SJSA1 (cell line): Measurements from ENCODE around the gene CDS1. TPM values are rescaled to one million over a fixed set of nuclear protein-coding genes. Genes with fewer than 3 reads are reported as not detected.

Experiments used
- DNase-seq, 2 experiments: peaks; one replicate each; pipeline ENCODE4 v3.0.0-alpha.2; 2015 to 2020; ENCODE audit warnings: low spot score in 2 of 2, low read depth in 1 of 2
- H3K27ac ChIP-seq: fragments of 250-450 bp; sonication (Bioruptor Pico); 2 replicates; pipeline ENCODE4 v1.5.1; 2020; ENCODE audit warnings: mild to moderate bottlenecking, moderate library complexity
- H3K27me3 ChIP-seq: fragments of 250-450 bp; sonication (Bioruptor Pico); replicated peaks from 2 replicates; pipeline ENCODE4 v1.5.1; 2020; ENCODE audit warnings: mild to moderate bottlenecking, moderate library complexity
- H3K36me3 ChIP-seq: fragments of 250-450 bp; sonication (Bioruptor Pico); 2 replicates; pipeline ENCODE4 v1.5.1; 2020; ENCODE audit warnings: mild to moderate bottlenecking
- H3K4me1 ChIP-seq: fragments of 250-450 bp; sonication (Bioruptor Pico); replicated peaks from 2 replicates; pipeline ENCODE4 v1.6.1; 2021; ENCODE audit warnings: mild to moderate bottlenecking
- H3K4me3 ChIP-seq: fragments of 250-450 bp; sonication (Bioruptor Pico); 2 replicates; pipeline ENCODE4 v1.5.1; 2020; ENCODE audit warnings: mild to moderate bottlenecking
- H3K9me3 ChIP-seq: fragments of 250-450 bp; sonication (Bioruptor Pico); replicated peaks from 2 replicates; pipeline ENCODE4 v1.5.1; 2020; ENCODE audit warnings: mild to moderate bottlenecking
- total RNA-seq: library from RNA; depleted of rRNA; stranded (reverse); fragments of >200 nt; shearing (Covaris generic); gene quantifications from 2 replicates; pipeline ENCODE4 v1.2.3, GENCODE V29; 2014

Gene CDS1
- total RNA-seq, 1 experiment from 2014 or later = 0.18 TPM

- H3K27ac ChIP-seq = no peak overlapping the region
- peak in 1 of 2 experiments; percentile 15 for DNase-seq
- no peak overlapping the region for H3K4me3 ChIP-seq
- peaks cover 3% of the 10 kb centered on the region for H3K9me3 ChIP-seq
- H3K36me3 ChIP-seq = no peaks in the 10 kb centered on the region
- H3K27me3 ChIP-seq = peaks cover 24% of the 10 kb centered on the region
- peaks cover 17% of the 10 kb centered on the region for H3K4me1 ChIP-seq
These were observed 4.2 kb upstream of the CDS1 start for GRCh38 chr4:84578540-84579402.

- Histone ChIP-seq H3K9me3 (peaks cover 3% of the 10 kb centered on the region), H3K4me1 (peaks cover 13% of the 10 kb centered on the region), H3K36me3 (no peaks in the 10 kb centered on the region), H3K27me3 (peaks cover 31% of the 10 kb centered on the region), H3K27ac (no peak overlapping the region), H3K4me3 (no peak overlapping the region)
- no peak for DNase-seq
These were observed 3.5 kb upstream of the CDS1 start for GRCh38 chr4:84579403-84579776.

GRCh38 chr4:84582302-84582987 lies 482 bp upstream of the CDS1 start:
- peaks cover 3% of the 10 kb centered on the region for H3K9me3 ChIP-seq
- H3K36me3 ChIP-seq = no peaks in the 10 kb centered on the region
- peak in 1 of 2 experiments; percentile 58 for DNase-seq
- peak overlapping the region; percentile 44 for H3K4me3 ChIP-seq
- no peak overlapping the region for H3K27ac ChIP-seq
- H3K27me3 ChIP-seq = peaks cover 44% of the 10 kb centered on the region
- peaks cover 13% of the 10 kb centered on the region for H3K4me1 ChIP-seq

GRCh38 chr4:84583876-84584380 lies 1.0 kb downstream of the CDS1 start:
- Histone ChIP-seq H3K27me3 (peaks cover 45% of the 10 kb centered on the region), H3K9me3 (peaks cover 3% of the 10 kb centered on the region), H3K36me3 (no peaks in the 10 kb centered on the region), H3K4me3 (no peak overlapping the region), H3K27ac (no peak overlapping the region), H3K4me1 (peaks cover 13% of the 10 kb centered on the region)
- no peak for DNase-seq

GRCh38 chr4:84585251-84585650 lies 2.3 kb downstream of the CDS1 start:
- Histone ChIP-seq H3K27me3 (peaks cover 46% of the 10 kb centered on the region), H3K9me3 (peaks cover 3% of the 10 kb centered on the region), H3K4me1 (peaks cover 13% of the 10 kb centered on the region)

GRCh38 chr4:84594724-84595123 lies 11.8 kb downstream of the CDS1 start:
- no peak overlapping the region for H3K27ac ChIP-seq
- H3K4me1 ChIP-seq = no peaks in the 10 kb centered on the region
- no peak for DNase-seq
- H3K36me3 ChIP-seq = no peaks in the 10 kb centered on the region
- H3K27me3 ChIP-seq = peaks cover 8% of the 10 kb centered on the region; the same call in 1 of the 2 replicates
- H3K9me3 ChIP-seq = no peaks in the 10 kb centered on the region
- no peak overlapping the region for H3K4me3 ChIP-seq

More at GRCh38 chr4:84585251-84585650, 2.3 kb downstream of the CDS1 start:
- Histone ChIP-seq H3K36me3 (no peaks in the 10 kb centered on the region), H3K4me3 (no peak overlapping the region), H3K27ac (no peak overlapping the region)
- no peak for DNase-seq

GRCh38 chr4:84596826-84597225 lies 13.9 kb downstream of the CDS1 start:
- Histone ChIP-seq H3K4me3 (no peak overlapping the region), H3K9me3 (no peaks in the 10 kb centered on the region), H3K27ac (no peak overlapping the region), H3K27me3 (peaks cover 5% of the 10 kb centered on the region; the same call in 1 of the 2 replicates), H3K4me1 (no peaks in the 10 kb centered on the region), H3K36me3 (no peaks in the 10 kb centered on the region)
- no peak for DNase-seq

- Histone ChIP-seq H3K27me3 (peaks cover 5% of the 10 kb centered on the region; the same call in 1 of the 2 replicates), H3K9me3 (no peaks in the 10 kb centered on the region), H3K4me1 (no peaks in the 10 kb centered on the region), H3K36me3 (no peaks in the 10 kb centered on the region), H3K4me3 (no peak overlapping the region), H3K27ac (no peak overlapping the region)
- no peak for DNase-seq
These were observed 14.5 kb downstream of the CDS1 start for GRCh38 chr4:84597450-84597849.

- H3K9me3 ChIP-seq = no peaks in the 10 kb centered on the region
These were observed 23.7 kb downstream of the CDS1 start for GRCh38 chr4:84606645-84607044.

GRCh38 chr4:84611531-84611930 lies 28.6 kb downstream of the CDS1 start:
- no peaks in the 10 kb centered on the region for H3K4me1 ChIP-seq
- no peak overlapping the region for H3K4me3 ChIP-seq
- DNase-seq = no peak
- no peak overlapping the region for H3K27ac ChIP-seq
- H3K27me3 ChIP-seq = peaks cover 3% of the 10 kb centered on the region; the same call in 1 of the 2 replicates
- H3K36me3 ChIP-seq = no peaks in the 10 kb centered on the region
- no peaks in the 10 kb centered on the region for H3K9me3 ChIP-seq

More at GRCh38 chr4:84606645-84607044, 23.7 kb downstream of the CDS1 start:
- H3K27ac ChIP-seq = no peak overlapping the region
- H3K4me1 ChIP-seq = no peaks in the 10 kb centered on the region
- no peaks in the 10 kb centered on the region for H3K36me3 ChIP-seq
- H3K27me3 ChIP-seq = peaks cover 9% of the 10 kb centered on the region
- no peak overlapping the region for H3K4me3 ChIP-seq
- DNase-seq = no peak

- Histone ChIP-seq H3K36me3 (no peaks in the 10 kb centered on the region), H3K27ac (no peak overlapping the region), H3K9me3 (no peaks in the 10 kb centered on the region), H3K4me1 (no peaks in the 10 kb centered on the region), H3K27me3 (peaks cover 3% of the 10 kb centered on the region), H3K4me3 (no peak overlapping the region)
- no peak for DNase-seq
These were observed 32.0 kb downstream of the CDS1 start for GRCh38 chr4:84614891-84615290.

GRCh38 chr4:84615355-84615754 lies 32.4 kb downstream of the CDS1 start:
- H3K4me3 ChIP-seq = no peak overlapping the region
- no peaks in the 10 kb centered on the region for H3K9me3 ChIP-seq
- peaks cover 3% of the 10 kb centered on the region for H3K27me3 ChIP-seq
- no peaks in the 10 kb centered on the region for H3K4me1 ChIP-seq
- no peaks in the 10 kb centered on the region for H3K36me3 ChIP-seq
- DNase-seq = no peak
- no peak overlapping the region for H3K27ac ChIP-seq

- Histone ChIP-seq H3K9me3 (no peaks in the 10 kb centered on the region), H3K27ac (no peak overlapping the region), H3K36me3 (no peaks in the 10 kb centered on the region), H3K4me1 (no peaks in the 10 kb centered on the region), H3K27me3 (no peaks in the 10 kb centered on the region; the same call in 1 of the 2 replicates), H3K4me3 (no peak overlapping the region)
- DNase-seq = no peak
These were observed 40.0 kb downstream of the CDS1 start for GRCh38 chr4:84622959-84623358.

- no peaks in the 10 kb centered on the region for H3K27me3 ChIP-seq
- H3K27ac ChIP-seq = no peak overlapping the region
- H3K4me3 ChIP-seq = no peak overlapping the region
- no peaks in the 10 kb centered on the region for H3K9me3 ChIP-seq
- H3K4me1 ChIP-seq = no peaks in the 10 kb centered on the region
- no peak for DNase-seq
- no peaks in the 10 kb centered on the region for H3K36me3 ChIP-seq
These were observed 40.7 kb downstream of the CDS1 start for GRCh38 chr4:84623661-84624060.
